Fibroblast of the aortic adventitia (primary cell): ENCODE measurements around the gene DLST. TPM values are rescaled to one million over a fixed set of nuclear protein-coding genes. Genes with fewer than 3 reads are reported as not detected.

ENCODE experiments used
- DNase-seq: peaks from one replicate; pipeline ENCODE4 v3.0.0-alpha.2; 2010; ENCODE audit warnings: low read depth
- H3K4me3 ChIP-seq: 2 replicates; pipeline ENCODE4 v1.5.1; 2011; ENCODE audit warnings: low read depth, mild to moderate bottlenecking, control low read depth, low read length, moderate library complexity
- total RNA-seq: library from RNA; depleted of rRNA; stranded (reverse); fragments of >200 nt; gene quantifications from 2 replicates; pipeline ENCODE4 v1.2.3, GENCODE V29; 2012; ENCODE audit warnings: low replicate concordance
- TF ChIP-seq, protein P1 (sequence below): IDR thresholded peaks from 2 replicates; pipeline ENCODE4 v1.5.1; 2011; ENCODE audit warnings: mild to moderate bottlenecking, low read length, control low read depth, inconsistent platforms; ENCODE audit not compliant: insufficient read depth

Gene DLST
- total RNA-seq, 1 donor, result 68.5 TPM

DNA sequence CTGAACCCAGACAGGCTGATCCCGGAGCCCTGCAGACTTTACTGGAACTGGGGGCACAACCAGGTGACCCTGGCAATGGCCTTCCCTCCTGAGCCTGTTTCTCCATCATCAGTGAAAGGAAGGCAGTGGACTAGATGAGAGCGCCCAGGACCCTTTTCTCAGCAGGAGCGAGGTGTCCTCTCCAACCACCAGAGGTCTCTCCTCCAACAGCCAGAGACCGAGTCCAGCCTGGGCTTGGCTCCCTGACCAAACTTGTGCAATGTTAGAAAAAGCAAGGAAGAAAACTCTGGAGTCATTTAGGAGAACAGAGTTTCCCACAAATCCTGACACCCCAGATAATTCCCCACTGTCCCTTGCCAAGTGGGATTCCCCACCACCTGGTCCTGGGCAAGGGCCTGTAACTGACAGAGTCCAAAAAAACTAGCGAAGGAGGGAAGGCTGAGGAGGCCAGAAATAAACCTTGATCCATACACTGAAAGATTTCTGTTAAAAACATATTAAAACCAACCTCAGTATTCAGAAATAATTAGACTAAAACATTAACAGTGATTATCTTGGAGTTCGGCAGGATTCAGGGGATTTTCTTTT is 32.4 kb downstream of the DLST start:
- no peak overlapping the region for H3K4me3 ChIP-seq
- TF ChIP-seq, protein P1, sequence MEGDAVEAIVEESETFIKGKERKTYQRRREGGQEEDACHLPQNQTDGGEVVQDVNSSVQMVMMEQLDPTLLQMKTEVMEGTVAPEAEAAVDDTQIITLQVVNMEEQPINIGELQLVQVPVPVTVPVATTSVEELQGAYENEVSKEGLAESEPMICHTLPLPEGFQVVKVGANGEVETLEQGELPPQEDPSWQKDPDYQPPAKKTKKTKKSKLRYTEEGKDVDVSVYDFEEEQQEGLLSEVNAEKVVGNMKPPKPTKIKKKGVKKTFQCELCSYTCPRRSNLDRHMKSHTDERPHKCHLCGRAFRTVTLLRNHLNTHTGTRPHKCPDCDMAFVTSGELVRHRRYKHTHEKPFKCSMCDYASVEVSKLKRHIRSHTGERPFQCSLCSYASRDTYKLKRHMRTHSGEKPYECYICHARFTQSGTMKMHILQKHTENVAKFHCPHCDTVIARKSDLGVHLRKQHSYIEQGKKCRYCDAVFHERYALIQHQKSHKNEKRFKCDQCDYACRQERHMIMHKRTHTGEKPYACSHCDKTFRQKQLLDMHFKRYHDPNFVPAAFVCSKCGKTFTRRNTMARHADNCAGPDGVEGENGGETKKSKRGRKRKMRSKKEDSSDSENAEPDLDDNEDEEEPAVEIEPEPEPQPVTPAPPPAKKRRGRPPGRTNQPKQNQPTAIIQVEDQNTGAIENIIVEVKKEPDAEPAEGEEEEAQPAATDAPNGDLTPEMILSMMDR, result peak; percentile 93
- DNase-seq, result peak; percentile 87

DNA sequence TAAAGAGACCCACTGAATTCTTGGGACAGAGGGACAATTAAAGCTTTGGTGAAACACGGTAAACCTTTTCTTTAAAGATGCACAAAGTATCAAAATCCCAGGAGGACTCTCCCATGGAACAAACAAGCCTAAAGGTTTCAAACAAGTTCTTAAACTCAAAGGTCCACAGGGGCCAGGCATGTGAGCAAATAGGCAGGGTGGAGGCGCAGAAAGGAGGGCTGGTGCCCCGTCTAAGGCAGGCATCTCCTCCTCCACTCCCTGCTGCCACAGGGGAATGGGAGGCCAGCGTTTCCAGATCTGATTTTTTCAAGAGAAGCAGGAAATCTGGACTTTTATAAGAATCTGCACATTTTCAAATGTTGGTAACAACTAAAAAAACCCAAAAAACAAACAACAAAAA is 33.7 kb downstream of the DLST start:
- H3K4me3 ChIP-seq, result no peak overlapping the region
- no peak for DNase-seq
- TF ChIP-seq, protein P1, result no peak

DNA sequence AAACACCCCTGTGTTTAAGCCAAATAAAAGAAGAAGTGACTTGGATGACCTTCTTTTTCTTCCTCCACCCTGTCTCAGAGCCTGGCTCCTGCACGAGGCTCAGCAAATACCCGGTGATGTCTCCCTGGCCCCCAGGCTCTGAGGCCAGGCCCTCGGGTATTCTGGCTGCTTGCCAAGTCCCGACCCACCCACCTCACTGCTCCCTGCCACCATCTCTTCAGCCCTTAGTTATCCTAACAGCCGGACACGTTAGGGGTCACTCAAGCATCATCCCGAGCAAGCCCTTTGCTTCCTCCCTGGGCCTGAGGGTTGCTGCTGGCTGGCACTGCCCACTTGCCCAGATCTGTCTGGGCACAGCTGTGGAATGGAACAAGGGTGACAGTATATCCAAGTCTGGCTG is 34.1 kb downstream of the DLST start:
- TF ChIP-seq, protein P1, result no peak
- DNase-seq, result no peak
- no peak overlapping the region for H3K4me3 ChIP-seq

DNA sequence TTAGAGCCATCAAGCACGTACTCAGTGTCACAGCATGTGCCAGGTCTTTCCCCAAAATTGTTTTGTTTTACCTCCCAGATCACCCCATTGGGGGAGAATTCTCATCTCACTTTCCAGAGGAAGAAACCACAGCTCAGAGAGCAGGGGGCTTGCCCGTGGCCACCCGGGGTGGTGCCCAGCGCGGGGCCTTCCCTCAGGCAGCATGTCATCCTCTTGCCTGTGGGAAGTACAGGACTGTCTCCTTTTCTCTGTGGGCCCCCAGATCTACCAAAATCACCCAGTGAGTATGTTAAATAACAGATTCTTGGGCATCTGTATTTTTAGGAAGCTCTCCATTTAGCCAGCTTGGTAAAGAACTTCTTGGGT is 35.4 kb downstream of the DLST start:
- TF ChIP-seq, protein P1, result no peak
- H3K4me3 ChIP-seq, result no peak overlapping the region
- no peak for DNase-seq

DNA sequence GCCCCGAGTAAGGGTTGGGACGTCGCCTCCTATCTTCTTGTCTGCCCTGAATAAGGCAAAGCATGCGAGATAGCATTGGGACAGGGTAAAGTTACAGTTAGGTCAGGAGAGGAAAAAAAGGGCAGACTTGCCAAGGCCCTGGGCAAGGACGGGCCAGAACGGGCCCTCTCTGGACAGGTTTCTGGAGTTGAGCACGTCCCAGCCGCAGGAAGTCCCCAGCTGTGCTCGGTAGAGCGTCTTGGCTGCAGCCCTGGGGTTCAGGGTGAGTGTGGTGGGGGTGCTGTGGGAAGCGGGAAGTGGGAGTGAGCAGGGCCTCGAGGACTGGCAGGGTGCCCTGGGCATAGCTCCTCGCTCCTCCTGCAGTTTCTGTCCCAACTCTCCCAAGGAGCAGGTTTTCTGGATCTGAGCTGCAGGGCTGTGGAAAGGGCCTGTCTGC is 35.9 kb downstream of the DLST start:
- TF ChIP-seq, protein P1, result no peak
- peak; percentile 42 for DNase-seq
- no peak overlapping the region for H3K4me3 ChIP-seq

DNA sequence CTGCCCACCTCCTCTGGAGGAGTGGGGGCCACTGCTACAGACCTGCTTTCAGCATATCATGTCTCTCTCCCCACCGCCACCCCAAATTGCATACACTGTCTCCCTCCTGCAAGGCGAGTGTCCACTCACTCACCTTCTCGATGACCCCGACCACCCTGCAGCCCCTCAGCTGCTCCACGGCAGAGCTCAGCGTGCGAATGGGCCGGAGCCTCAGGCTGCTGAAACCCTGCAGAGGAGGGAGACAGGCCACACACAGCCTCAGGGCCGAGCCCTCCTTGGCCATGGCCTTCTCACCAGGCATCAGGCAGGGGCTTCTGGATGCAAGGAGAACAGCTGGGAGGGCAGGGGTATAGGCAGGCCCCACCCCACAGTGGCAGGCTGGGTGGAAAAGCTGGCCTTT is 36.7 kb downstream of the DLST start:
- TF ChIP-seq, protein P1, result no peak
- DNase-seq, result no peak
- H3K4me3 ChIP-seq, result no peak overlapping the region
